ENCODE results near the gene RALGAPB. TPM values are rescaled to one million over a fixed set of nuclear protein-coding genes. Genes with fewer than 3 reads are reported as not detected.

The RALGAPB gene
- total and polyA plus RNA-seq, 4 donors, result 9.0 to 58.5 (median 21.3) TPM

- Histone ChIP-seq H3K9me3 (ENCODE audit: control insufficient read depth in 4 of 4, insufficient read depth in 3 of 4, low read length in 3 of 4) (no peaks in the 10 kb centered on the region), H3K27ac (ENCODE audit: low read depth in 1 of 2, low read length in 1 of 2) (no peak overlapping the region), H3K9ac (ENCODE audit: insufficient read depth in 1 of 2, low read length in 2 of 2) (no peak overlapping the region), H3K4me3 (no peak overlapping the region), H3K27me3 (ENCODE audit: control insufficient read depth in 3 of 3, insufficient read depth in 3 of 3, low read length in 2 of 3) (no peaks in the 10 kb centered on the region), H3K4me1 (ENCODE audit: control insufficient read depth in 5 of 5, insufficient read depth in 5 of 5, low read length in 5 of 5) (peaks cover 0 to 2% (median 0%) of the 10 kb centered on the region in 5 donors), H3K36me3 (ENCODE audit: control insufficient read depth in 4 of 4, insufficient read depth in 4 of 4, low read length in 4 of 4) (peaks cover 10 to 16% (median 14%) of the 10 kb centered on the region in 4 donors)
- DNase-seq, result no peak
- no peak for TF ChIP-seq CTCF (IDR thresholded peaks at IDR 0.05; ENCODE audit: control extremely low read depth, extremely low read depth)
- no peak for ATAC-seq (ENCODE audit: insufficient read depth, low FRiP score)
Measured at GRCh38 chr20:38485041-38485440, 12.4 kb downstream of the RALGAPB start.

- Histone ChIP-seq H3K9ac (ENCODE audit: insufficient read depth in 1 of 2, low read length in 2 of 2) (no peak overlapping the region), H3K4me1 (ENCODE audit: control insufficient read depth in 5 of 5, insufficient read depth in 5 of 5, low read length in 5 of 5) (no peaks in the 10 kb centered on the region), H3K27me3 (ENCODE audit: control insufficient read depth in 3 of 3, insufficient read depth in 3 of 3, low read length in 2 of 3) (no peaks in the 10 kb centered on the region), H3K36me3 (ENCODE audit: control insufficient read depth in 4 of 4, insufficient read depth in 4 of 4, low read length in 4 of 4) (peaks cover 14 to 26% (median 25%) of the 10 kb centered on the region in 4 donors), H3K27ac (ENCODE audit: low read depth in 1 of 2, low read length in 1 of 2) (no peak overlapping the region), H3K4me3 (no peak overlapping the region), H3K9me3 (ENCODE audit: control insufficient read depth in 4 of 4, insufficient read depth in 3 of 4, low read length in 3 of 4) (no peaks in the 10 kb centered on the region)
- no peak for TF ChIP-seq CTCF (IDR thresholded peaks at IDR 0.05; ENCODE audit: control extremely low read depth, extremely low read depth)
- ATAC-seq (ENCODE audit: insufficient read depth, low FRiP score) (no peak), DNase-seq (no peak)
- 93 to 96% methylated on average over 3 of the region's 3 CpGs for WGBS, 2 donors
Measured at GRCh38 chr20:38489181-38489580, 16.5 kb downstream of the RALGAPB start.

GRCh38 chr20:38497246-38497935, 24.7 kb downstream of the RALGAPB start:
- Histone ChIP-seq H3K36me3 (ENCODE audit: control insufficient read depth in 4 of 4, insufficient read depth in 4 of 4, low read length in 4 of 4) (peaks cover 22 to 51% (median 35%) of the 10 kb centered on the region in 4 donors), H3K27me3 (ENCODE audit: control insufficient read depth in 3 of 3, insufficient read depth in 3 of 3, low read length in 2 of 3) (no peaks in the 10 kb centered on the region), H3K4me3 (no peak overlapping the region), H3K9ac (ENCODE audit: insufficient read depth in 1 of 2, low read length in 2 of 2) (no peak overlapping the region), H3K9me3 (ENCODE audit: control insufficient read depth in 4 of 4, insufficient read depth in 3 of 4, low read length in 3 of 4) (no peaks in the 10 kb centered on the region), H3K27ac (ENCODE audit: low read depth in 1 of 2, low read length in 1 of 2) (no peak overlapping the region), H3K4me1 (ENCODE audit: control insufficient read depth in 5 of 5, insufficient read depth in 5 of 5, low read length in 5 of 5) (peaks cover 0 to 3% (median 0%) of the 10 kb centered on the region in 5 donors)
- no peak for TF ChIP-seq CTCF (IDR thresholded peaks at IDR 0.05; ENCODE audit: control extremely low read depth, extremely low read depth)
- 94 to 96% methylated on average over 8 of the region's 8 CpGs for WGBS, 2 donors
- DNase-seq (no peak), ATAC-seq (ENCODE audit: insufficient read depth, low FRiP score) (no peak)

GRCh38 chr20:38498909-38499308, 26.3 kb downstream of the RALGAPB start:
- no peaks in the 10 kb centered on the region for H3K27me3 ChIP-seq (ENCODE audit: control insufficient read depth in 3 of 3, insufficient read depth in 3 of 3, low read length in 2 of 3)
- no peak overlapping the region for H3K27ac ChIP-seq (ENCODE audit: low read depth in 1 of 2, low read length in 1 of 2)
- peaks cover 0 to 3% (median 0%) of the 10 kb centered on the region in 5 donors for H3K4me1 ChIP-seq (ENCODE audit: control insufficient read depth in 5 of 5, insufficient read depth in 5 of 5, low read length in 5 of 5)
- WGBS, 2 donors, result 94 to 96% methylated on average over 1 of the region's 1 CpG
- DNase-seq (no peak), ATAC-seq (ENCODE audit: insufficient read depth, low FRiP score) (no peak)
- no peak overlapping the region for H3K4me3 ChIP-seq
- no peak overlapping the region for H3K9ac ChIP-seq (ENCODE audit: insufficient read depth in 1 of 2, low read length in 2 of 2)
- peaks cover 25 to 48% (median 35%) of the 10 kb centered on the region in 4 donors for H3K36me3 ChIP-seq (ENCODE audit: control insufficient read depth in 4 of 4, insufficient read depth in 4 of 4, low read length in 4 of 4)
- H3K9me3 ChIP-seq (ENCODE audit: control insufficient read depth in 4 of 4, insufficient read depth in 3 of 4, low read length in 3 of 4), result no peaks in the 10 kb centered on the region
- no peak for TF ChIP-seq CTCF (IDR thresholded peaks at IDR 0.05; ENCODE audit: control extremely low read depth, extremely low read depth)

Measured in lung (tissue), 12 donors.